ENCODE measurements around the gene RRAS2. TPM values are rescaled to one million over a fixed set of nuclear protein-coding genes. Genes with fewer than 3 reads are reported as not detected.
A peak's percentile ranks its signal among the peaks of the same experiment; 100 is the strongest.

The RRAS2 gene
- total RNA-seq, 4 donors from 2014 or later = 35.5 to 162 (median 77.6) TPM

GRCh38 chr11:14381968-14382367 is 23.0 kb upstream of the RRAS2 start:
- no peak for DNase-seq
- H3K9me3 ChIP-seq = no peaks in the 10 kb centered on the region
- no peaks in the 10 kb centered on the region for H3K27me3 ChIP-seq
- TF ChIP-seq CTCF (IDR thresholded peaks at IDR 0.05) = no peak
- no peak for TF ChIP-seq POLR2A (IDR thresholded peaks at IDR 0.05)
- H3K27ac ChIP-seq = peak overlapping the region in 1 of 4 donors; percentile 11
- no peaks in the 10 kb centered on the region for H3K36me3 ChIP-seq
- H3K4me3 ChIP-seq = no peak overlapping the region
- H3K4me1 ChIP-seq = peaks cover 0 to 9% (median 4%) of the 10 kb centered on the region in 4 donors

- Histone ChIP-seq H3K4me1 (peaks cover 0 to 9% (median 4%) of the 10 kb centered on the region in 4 donors), H3K27ac (peak overlapping the region; percentile 11 to 80 (median 71)), H3K9me3 (no peaks in the 10 kb centered on the region), H3K4me3 (peak overlapping the region; percentile 40 to 61 (median 54)), H3K27me3 (no peaks in the 10 kb centered on the region), H3K36me3 (no peaks in the 10 kb centered on the region)
- peak in 1 of 6 experiments; percentile 2 for TF ChIP-seq CTCF (IDR thresholded peaks at IDR 0.05)
- peak; percentile 42 for TF ChIP-seq POLR2A (IDR thresholded peaks at IDR 0.05)
- peak; percentile 61 to 85 (median 83) for DNase-seq
Observed at GRCh38 chr11:14380947-14381561, 22.1 kb upstream of the RRAS2 start.

GRCh38 chr11:14380125-14380936 is 21.3 kb upstream of the RRAS2 start:
- H3K27ac ChIP-seq = peak overlapping the region in 2 of 4 donors; percentile 11 to 80
- TF ChIP-seq CTCF (IDR thresholded peaks at IDR 0.05) (no peak), POLR2A (IDR thresholded peaks at IDR 0.05) (no peak)
- no peaks in the 10 kb centered on the region for H3K27me3 ChIP-seq
- H3K36me3 ChIP-seq = no peaks in the 10 kb centered on the region
- no peak for DNase-seq
- peaks cover 0 to 9% (median 4%) of the 10 kb centered on the region in 4 donors for H3K4me1 ChIP-seq
- H3K4me3 ChIP-seq = peak overlapping the region; percentile 40 to 61 (median 54)
- no peaks in the 10 kb centered on the region for H3K9me3 ChIP-seq

GRCh38 chr11:14378171-14378570 is 19.2 kb upstream of the RRAS2 start:
- Histone ChIP-seq H3K4me3 (no peak overlapping the region), H3K9me3 (no peaks in the 10 kb centered on the region), H3K36me3 (no peaks in the 10 kb centered on the region), H3K27me3 (no peaks in the 10 kb centered on the region), H3K4me1 (peaks cover 0 to 9% (median 4%) of the 10 kb centered on the region in 4 donors), H3K27ac (no peak overlapping the region)
- TF ChIP-seq CTCF (IDR thresholded peaks at IDR 0.05) = no peak
- TF ChIP-seq POLR2A (IDR thresholded peaks at IDR 0.05) = no peak
- peak in 1 of 3 donors; percentile 61 for DNase-seq

- Histone ChIP-seq H3K9me3 (no peaks in the 10 kb centered on the region), H3K27me3 (no peaks in the 10 kb centered on the region), H3K36me3 (no peaks in the 10 kb centered on the region), H3K4me3 (no peak overlapping the region), H3K4me1 (peaks cover 0 to 9% (median 4%) of the 10 kb centered on the region in 4 donors), H3K27ac (no peak overlapping the region)
- TF ChIP-seq POLR2A (IDR thresholded peaks at IDR 0.05) = no peak
- no peak for TF ChIP-seq CTCF (IDR thresholded peaks at IDR 0.05)
- DNase-seq = no peak
Observed at GRCh38 chr11:14376920-14377319, 17.9 kb upstream of the RRAS2 start.

Data from Peyer's patch (tissue), 4 donors.